T-helper 1 cell treated with Interleukin-12 subunit alpha and Interleukin-12 subunit beta and Interleukin-4 antibody, amounts not matched to agents 30 ng/mL and 1 ng/mL, for 36 hours (primary cell): Measurements from ENCODE around the gene EMC7. TPM values are rescaled to one million over a fixed set of nuclear protein-coding genes. Genes with fewer than 3 reads are reported as not detected.

Experiments used
- intact Hi-C: fragments of 100-400 bp; cut with micrococcal nuclease; formaldehyde crosslinking; loops from one replicate; pipeline ENCODE4 v1.15.1; 2024
- total RNA-seq: library from RNA; stranded (reverse); gene quantifications from 2 replicates; pipeline ENCODE4 v1.2.3, GENCODE V29; 2022

The EMC7 gene
- total RNA-seq, 1 donor from 2014 or later = 84.9 TPM

DNA sequence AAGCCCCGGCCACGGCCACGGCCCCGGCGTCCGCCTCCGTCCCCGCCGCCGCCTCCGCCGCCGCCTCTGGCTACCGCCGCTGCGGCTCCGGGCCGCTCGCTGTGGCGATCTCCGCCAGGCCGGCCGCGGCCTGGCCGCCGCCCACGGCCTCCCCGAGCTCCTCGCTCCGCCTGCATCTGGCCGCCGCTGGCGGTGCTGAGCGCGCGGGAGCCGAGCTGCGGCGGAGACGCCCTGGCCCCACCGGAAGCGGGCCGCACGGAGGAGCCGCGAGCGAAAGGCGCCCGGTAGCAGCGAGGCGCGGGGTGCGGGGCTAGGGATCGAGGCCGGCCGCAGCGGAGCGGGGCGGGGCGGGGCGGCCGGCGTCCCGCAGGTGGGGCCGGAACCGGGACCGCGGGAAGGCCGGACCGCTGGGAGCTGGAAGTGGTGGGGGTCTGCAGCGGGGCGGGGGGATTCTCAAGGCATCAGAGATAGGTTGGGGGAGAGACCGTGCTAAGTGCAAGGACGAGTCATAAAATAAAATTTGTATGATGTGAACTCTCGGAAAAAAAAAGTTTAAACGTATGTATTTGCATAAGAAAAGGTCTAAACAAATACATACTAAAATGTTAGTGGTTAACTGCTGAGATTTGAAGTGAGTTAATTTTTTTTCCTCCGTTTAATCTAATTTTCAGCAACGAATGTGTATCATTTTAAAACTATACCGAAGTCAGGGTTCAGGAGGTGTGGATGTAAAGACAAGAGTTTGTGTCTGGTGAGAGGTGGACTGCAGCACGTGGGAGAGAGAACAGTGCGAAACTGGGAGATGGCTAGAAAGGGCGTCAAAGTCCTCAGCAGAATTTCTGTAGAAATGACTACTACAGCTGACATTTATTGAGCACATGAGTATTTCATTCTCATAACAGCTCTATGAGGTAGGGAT, 62.5 kb downstream of the EMC7 start, which contains the start of gene AVEN:
Gene AVEN, minus strand, starts transcription at position 334 of the 919 bp plus-strand sequence. Its CDS starts 158 bp downstream, at position 176.
- intact Hi-C loops = loop anchor here (1.0 to 5.0 kb wide), 12 partner anchors 21 to 1508 kb away; partner anchors contain the start of genes AQR, DPH6, FMN1 and GOLGA8B

DNA sequence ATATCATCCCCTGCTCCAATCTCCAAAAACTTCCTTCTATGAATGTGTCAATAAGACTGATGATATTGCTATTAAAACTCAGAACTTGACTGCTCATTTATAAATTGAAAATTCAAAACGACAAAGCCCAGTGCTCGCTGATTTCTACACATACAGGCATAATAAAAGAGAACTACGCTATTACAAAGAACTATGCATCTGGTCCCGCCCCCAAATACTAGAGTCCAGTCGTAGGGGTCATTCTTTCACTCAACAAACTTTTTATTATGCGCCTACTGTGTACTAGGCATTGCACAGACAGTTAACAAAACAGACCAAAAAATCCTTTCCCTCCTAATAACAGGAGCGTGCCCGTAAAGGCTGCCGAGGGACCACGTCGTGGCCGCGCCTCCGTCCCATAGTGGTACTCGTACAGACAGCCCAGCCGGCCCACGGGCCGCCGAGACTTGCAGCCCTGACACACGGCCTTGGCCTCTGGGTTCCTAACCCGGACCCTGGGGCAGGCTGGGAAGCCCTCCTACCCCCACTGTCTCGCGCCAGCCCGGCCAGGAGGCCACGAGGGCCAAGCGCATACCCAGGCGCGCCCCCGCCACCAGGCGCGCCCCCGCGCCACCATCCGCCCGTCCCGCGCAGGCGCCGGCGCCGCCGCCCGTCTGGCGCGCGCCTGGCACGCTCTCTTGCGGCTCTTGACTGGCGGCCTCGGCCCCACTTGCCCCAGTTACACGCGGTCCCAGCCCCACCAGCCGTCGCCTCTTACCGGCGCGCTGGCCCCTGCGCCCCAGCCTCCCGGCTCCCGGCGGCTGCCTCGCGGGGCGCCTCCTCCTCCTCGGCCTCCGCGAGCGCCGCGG, 63.4 kb downstream of the EMC7 start:
- intact Hi-C loops = loop anchor here (1.0 to 5.0 kb wide), 9 partner anchors 20 to 1509 kb away; partner anchors contain the start of genes AQR, DPH6, FMN1 and GOLGA8B

Other genes with a start within 250 kb of the EMC7 start
- gene CHRM5, start 133.4 kb downstream of the EMC7 start, total RNA-seq = not detected in 2 replicates
- 13.3 and 13.9 TPM in 2 replicates for gene AVEN, start 62.7 kb downstream of the EMC7 start, total RNA-seq
- gene PGBD4, start 221 bp upstream of the EMC7 start, total RNA-seq = 3.8 TPM in 2 replicates
- 40.1 and 40.3 TPM in 2 replicates for gene KATNBL1, start 108.2 kb upstream of the EMC7 start, total RNA-seq
- 89.2 and 89.3 TPM in 2 replicates for gene EMC4, start 123.2 kb upstream of the EMC7 start, total RNA-seq
- 37.2 and 41.4 TPM in 2 replicates for gene SLC12A6, start 235.9 kb upstream of the EMC7 start, total RNA-seq
- 211 and 220 TPM in 2 replicates for gene NOP10, start 241.3 kb upstream of the EMC7 start, total RNA-seq
- not detected in 2 replicates for gene NUTM1, start 241.5 kb upstream of the EMC7 start, total RNA-seq